Panc1 (cell line): Measurements from ENCODE around the gene ZMAT5.

ENCODE experiments used
- CTCF ChIP-seq: fragments of 450-650 bp; IDR thresholded peaks from 2 replicates; pipeline ENCODE4 v1.5.1; 2017; ENCODE audit warnings: mild to moderate bottlenecking
- POLR2AphosphoS5 ChIP-seq: IDR thresholded peaks from 2 replicates; pipeline ENCODE4 v1.6.1; 2012; ENCODE audit warnings: mild to moderate bottlenecking, low read depth, low read length, moderate library complexity
- REST ChIP-seq, 2 experiments: IDR thresholded peaks; 2 replicates each; pipeline ENCODE4 v1.6.1; 2011 to 2012; ENCODE audit warnings: low read depth in 2 of 2, control low read depth in 1 of 2, low read length in 1 of 2, mild to moderate bottlenecking in 1 of 2, moderate library complexity in 1 of 2; ENCODE audit not compliant: insufficient read depth in 1 of 2

- TF ChIP-seq CTCF (no peak), POLR2AphosphoS5 (no peak), REST (IDR thresholded peaks at IDR 0.05; ENCODE audit: insufficient read depth in 1 of 2, low read depth in 2 of 2, low read length in 1 of 2) (no peak)
Measured at GRCh38 chr22:29737251-29738117, 29.3 kb downstream of the ZMAT5 start.
